ENCODE results near the gene TAB2. TPM values are rescaled to one million over a fixed set of nuclear protein-coding genes. Genes with fewer than 3 reads are reported as not detected.

Gene TAB2
- polyA plus RNA-seq, 2 of the 4 experiments (the other 2 are of a cell fraction) = 23.0 to 49.0 TPM

DNA sequence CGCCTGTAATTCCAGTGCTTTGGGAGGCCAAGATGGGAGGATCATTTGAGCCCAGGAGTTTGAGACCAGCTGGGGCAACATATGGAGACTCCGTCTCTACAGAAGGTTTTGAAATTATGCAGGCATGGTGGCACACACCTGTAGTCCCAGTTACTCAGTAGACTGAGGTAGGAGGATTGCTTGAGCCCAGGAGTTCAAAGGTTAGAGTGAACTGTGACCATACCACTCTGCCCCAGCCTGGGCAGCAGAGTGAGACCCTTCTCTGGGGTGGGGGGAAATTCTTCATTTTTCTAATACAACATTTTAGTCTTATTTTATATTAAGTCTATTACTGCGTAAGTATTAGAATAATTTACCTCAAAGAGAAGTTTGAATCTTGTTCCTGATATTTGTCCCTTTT lies 62.5 kb downstream of the TAB2 start:
- no peak overlapping the region for H3K4me3 ChIP-seq
- TF ChIP-seq PHF8 (IDR thresholded peaks at IDR 0.05; ENCODE audit: borderline replicate concordance, low read depth) (no peak), RCOR1 (IDR thresholded peaks at IDR 0.05; ENCODE audit: low read depth, low read length) (no peak), FOSB (CRISPR knock-in tag; IDR thresholded peaks at IDR 0.05) (no peak), TP53 (CRISPR knock-in tag; IDR thresholded peaks at IDR 0.05) (no peak), HDAC2 (IDR thresholded peaks at IDR 0.05) (no peak), BHLHE40 (IDR thresholded peaks at IDR 0.05; ENCODE audit: low read depth, low read length) (no peak), FOSL2 (IDR thresholded peaks at IDR 0.05) (no peak), FOSL2 (CRISPR knock-in tag; IDR thresholded peaks at IDR 0.05) (no peak), MAZ (IDR thresholded peaks at IDR 0.05; ENCODE audit: borderline replicate concordance, low read depth, low read length) (no peak), EHMT2 (IDR thresholded peaks at IDR 0.05; ENCODE audit: low read depth) (no peak), GATA3 (IDR thresholded peaks at IDR 0.05; ENCODE audit: borderline replicate concordance) (no peak), RFX5 (IDR thresholded peaks at IDR 0.05) (no peak), ZSCAN20 (CRISPR knock-in tag; IDR thresholded peaks at IDR 0.05) (no peak), MYC (IDR thresholded peaks at IDR 0.05; ENCODE audit: borderline replicate concordance, low read length) (no peak), CBX8 (IDR thresholded peaks at IDR 0.05) (no peak), NPAS2 (CRISPR knock-in tag; IDR thresholded peaks at IDR 0.05; ENCODE audit: borderline replicate concordance) (no peak), JUN (IDR thresholded peaks at IDR 0.05) (no peak)
- TF ChIP-seq, protein P1, sequence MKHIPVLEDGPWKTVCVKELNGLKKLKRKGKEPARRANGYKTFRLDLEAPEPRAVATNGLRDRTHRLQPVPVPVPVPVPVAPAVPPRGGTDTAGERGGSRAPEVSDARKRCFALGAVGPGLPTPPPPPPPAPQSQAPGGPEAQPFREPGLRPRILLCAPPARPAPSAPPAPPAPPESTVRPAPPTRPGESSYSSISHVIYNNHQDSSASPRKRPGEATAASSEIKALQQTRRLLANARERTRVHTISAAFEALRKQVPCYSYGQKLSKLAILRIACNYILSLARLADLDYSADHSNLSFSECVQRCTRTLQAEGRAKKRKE (CRISPR knock-in tag; IDR thresholded peaks at IDR 0.05; ENCODE audit: low read depth) = no peak
- TF ChIP-seq, protein P2, sequence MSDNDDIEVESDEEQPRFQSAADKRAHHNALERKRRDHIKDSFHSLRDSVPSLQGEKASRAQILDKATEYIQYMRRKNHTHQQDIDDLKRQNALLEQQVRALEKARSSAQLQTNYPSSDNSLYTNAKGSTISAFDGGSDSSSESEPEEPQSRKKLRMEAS (IDR thresholded peaks at IDR 0.05) = no peak
- TF ChIP-seq, protein P3, sequence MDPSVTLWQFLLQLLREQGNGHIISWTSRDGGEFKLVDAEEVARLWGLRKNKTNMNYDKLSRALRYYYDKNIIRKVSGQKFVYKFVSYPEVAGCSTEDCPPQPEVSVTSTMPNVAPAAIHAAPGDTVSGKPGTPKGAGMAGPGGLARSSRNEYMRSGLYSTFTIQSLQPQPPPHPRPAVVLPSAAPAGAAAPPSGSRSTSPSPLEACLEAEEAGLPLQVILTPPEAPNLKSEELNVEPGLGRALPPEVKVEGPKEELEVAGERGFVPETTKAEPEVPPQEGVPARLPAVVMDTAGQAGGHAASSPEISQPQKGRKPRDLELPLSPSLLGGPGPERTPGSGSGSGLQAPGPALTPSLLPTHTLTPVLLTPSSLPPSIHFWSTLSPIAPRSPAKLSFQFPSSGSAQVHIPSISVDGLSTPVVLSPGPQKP (IDR thresholded peaks at IDR 0.05; ENCODE audit: low read depth, low read length) = no peak
- 87% methylated on average over 3 of the region's 3 CpGs for WGBS (ENCODE audit: missing lambda C conversion rate)
- FAIRE-seq (no peak), DNase-seq (ENCODE audit: low read depth in 1 of 2, low spot score in 1 of 2) (no peak), ATAC-seq (no peak)
- no peak overlapping the region for H3K4me2 ChIP-seq
- no peaks in the 10 kb centered on the region for H3K9me3 ChIP-seq
- H3K27ac ChIP-seq = no peak overlapping the region
- ChIA-PET CTCF (no interaction called here), POLR2A (no interaction called here)
- H3K4me1 ChIP-seq = no peaks in the 10 kb centered on the region

DNA sequence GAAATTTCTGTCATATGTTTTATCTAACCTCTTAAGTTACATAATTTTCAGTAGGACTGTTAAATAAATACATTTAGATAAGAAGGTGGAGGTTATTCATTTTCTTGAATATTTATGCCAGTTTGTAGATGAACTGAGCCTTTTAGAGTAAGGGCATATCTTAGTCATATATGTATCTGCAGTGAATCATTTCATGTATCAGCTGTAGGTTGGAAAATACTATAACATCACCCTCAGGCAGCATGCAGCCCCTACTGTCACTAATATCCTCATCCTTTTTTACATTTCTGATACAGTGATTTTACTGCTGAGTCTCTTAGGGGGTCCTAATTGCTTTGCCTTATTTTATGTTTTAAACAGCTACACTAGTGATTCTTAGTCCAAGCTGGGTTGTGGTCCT lies 63.0 kb downstream of the TAB2 start:
- CTCF ChIA-PET = interaction anchor here (0.6 kb wide), 1 partner anchor 47 kb away, joined by 3 read pairs; no protein-coding TSS in a partner anchor
- TF ChIP-seq FOSB (CRISPR knock-in tag; IDR thresholded peaks at IDR 0.05) (no peak), POLR2A (IDR thresholded peaks at IDR 0.05; ENCODE audit: low read length) (no peak), TFCP2L1 (CRISPR knock-in tag; IDR thresholded peaks at IDR 0.05) (no peak), MYC (IDR thresholded peaks at IDR 0.05; ENCODE audit: borderline replicate concordance, low read length) (no peak), HOXA7 (CRISPR knock-in tag; IDR thresholded peaks at IDR 0.05) (no peak), TP53 (CRISPR knock-in tag; IDR thresholded peaks at IDR 0.05) (no peak), HOXB13 (CRISPR knock-in tag; IDR thresholded peaks at IDR 0.05; ENCODE audit: low read depth) (no peak), NFE2L2 (conservative IDR thresholded peaks at IDR 0.05; ENCODE audit: low read length) (no peak)
- TF ChIP-seq, protein P4, sequence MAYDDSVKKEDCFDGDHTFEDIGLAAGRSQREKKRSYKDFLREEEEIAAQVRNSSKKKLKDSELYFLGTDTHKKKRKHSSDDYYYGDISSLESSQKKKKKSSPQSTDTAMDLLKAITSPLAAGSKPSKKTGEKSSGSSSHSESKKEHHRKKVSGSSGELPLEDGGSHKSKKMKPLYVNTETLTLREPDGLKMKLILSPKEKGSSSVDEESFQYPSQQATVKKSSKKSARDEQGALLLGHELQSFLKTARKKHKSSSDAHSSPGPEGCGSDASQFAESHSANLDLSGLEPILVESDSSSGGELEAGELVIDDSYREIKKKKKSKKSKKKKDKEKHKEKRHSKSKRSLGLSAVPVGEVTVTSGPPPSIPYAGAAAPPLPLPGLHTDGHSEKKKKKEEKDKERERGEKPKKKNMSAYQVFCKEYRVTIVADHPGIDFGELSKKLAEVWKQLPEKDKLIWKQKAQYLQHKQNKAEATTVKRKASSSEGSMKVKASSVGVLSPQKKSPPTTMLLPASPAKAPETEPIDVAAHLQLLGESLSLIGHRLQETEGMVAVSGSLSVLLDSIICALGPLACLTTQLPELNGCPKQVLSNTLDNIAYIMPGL (CRISPR knock-in tag; IDR thresholded peaks at IDR 0.05; ENCODE audit: borderline replicate concordance) = no peak
- TF ChIP-seq, protein P5, sequence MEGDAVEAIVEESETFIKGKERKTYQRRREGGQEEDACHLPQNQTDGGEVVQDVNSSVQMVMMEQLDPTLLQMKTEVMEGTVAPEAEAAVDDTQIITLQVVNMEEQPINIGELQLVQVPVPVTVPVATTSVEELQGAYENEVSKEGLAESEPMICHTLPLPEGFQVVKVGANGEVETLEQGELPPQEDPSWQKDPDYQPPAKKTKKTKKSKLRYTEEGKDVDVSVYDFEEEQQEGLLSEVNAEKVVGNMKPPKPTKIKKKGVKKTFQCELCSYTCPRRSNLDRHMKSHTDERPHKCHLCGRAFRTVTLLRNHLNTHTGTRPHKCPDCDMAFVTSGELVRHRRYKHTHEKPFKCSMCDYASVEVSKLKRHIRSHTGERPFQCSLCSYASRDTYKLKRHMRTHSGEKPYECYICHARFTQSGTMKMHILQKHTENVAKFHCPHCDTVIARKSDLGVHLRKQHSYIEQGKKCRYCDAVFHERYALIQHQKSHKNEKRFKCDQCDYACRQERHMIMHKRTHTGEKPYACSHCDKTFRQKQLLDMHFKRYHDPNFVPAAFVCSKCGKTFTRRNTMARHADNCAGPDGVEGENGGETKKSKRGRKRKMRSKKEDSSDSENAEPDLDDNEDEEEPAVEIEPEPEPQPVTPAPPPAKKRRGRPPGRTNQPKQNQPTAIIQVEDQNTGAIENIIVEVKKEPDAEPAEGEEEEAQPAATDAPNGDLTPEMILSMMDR (IDR thresholded peaks at IDR 0.05) = no peak
- ATAC-seq (no peak), DNase-seq (ENCODE audit: low read depth in 1 of 2, low spot score in 1 of 2) (no peak), FAIRE-seq (no peak)
- no peaks in the 10 kb centered on the region for H3K9me3 ChIP-seq
- no peak overlapping the region for H3K4me2 ChIP-seq
- H3K4me3 ChIP-seq = no peak overlapping the region
- no peaks in the 10 kb centered on the region for H3K4me1 ChIP-seq
- POLR2A ChIA-PET = no interaction called here
- H3K27ac ChIP-seq = no peak overlapping the region
